HepG2 (cell line): ENCODE data around the gene PAQR3. TPM values are rescaled to one million over a fixed set of nuclear protein-coding genes. Genes with fewer than 3 reads are reported as not detected.

Experiments used
- AKAP8 ChIP-seq: sonication (generic); formaldehyde crosslinking; IDR thresholded peaks from 2 replicates; pipeline ENCODE4 v1.5.1; 2020; ENCODE audit warnings: mild to moderate bottlenecking, missing genetic modification reagents
- GPBP1L1 ChIP-seq: sonication (generic); formaldehyde crosslinking; IDR thresholded peaks from 2 replicates; pipeline ENCODE4 v1.5.0; 2020; ENCODE audit warnings: mild to moderate bottlenecking, missing genetic modification reagents
- HDAC2 ChIP-seq: sonication (generic); formaldehyde crosslinking; IDR thresholded peaks from 2 replicates; pipeline ENCODE4 v1.4.0; 2020; ENCODE audit warnings: missing genetic modification reagents
- HNF4A ChIP-seq: sonication (generic); formaldehyde crosslinking; IDR thresholded peaks from 2 replicates; pipeline ENCODE4 v1.4.0; 2020; ENCODE audit warnings: missing genetic modification reagents
- KIAA2018 ChIP-seq: sonication (generic); formaldehyde crosslinking; IDR thresholded peaks from 2 replicates; pipeline ENCODE4 v1.5.0; 2020; ENCODE audit warnings: mild to moderate bottlenecking, missing genetic modification reagents, borderline replicate concordance
- NCOA2 ChIP-seq: sonication (generic); formaldehyde crosslinking; IDR thresholded peaks from 2 replicates; pipeline ENCODE4 v1.8.0; 2022; ENCODE audit warnings: inconsistent platforms
- ZBTB1 ChIP-seq: sonication (generic); formaldehyde crosslinking; IDR thresholded peaks from 2 replicates; pipeline ENCODE4 v1.4.0; 2020; ENCODE audit warnings: missing genetic modification reagents, borderline replicate concordance
- ZFX ChIP-seq: sonication (generic); formaldehyde crosslinking; IDR thresholded peaks from 2 replicates; pipeline ENCODE4 v1.4.0; 2020; ENCODE audit warnings: mild to moderate bottlenecking, low read depth, missing genetic modification reagents, moderate library complexity
- ZNF350 ChIP-seq: sonication (generic); formaldehyde crosslinking; IDR thresholded peaks from 2 replicates; pipeline ENCODE4 v1.4.0; 2020; ENCODE audit warnings: mild to moderate bottlenecking, low read depth, missing genetic modification reagents, borderline replicate concordance
- ZNF513 ChIP-seq: sonication (generic); formaldehyde crosslinking; conservative IDR thresholded peaks from 2 replicates; pipeline ENCODE4 v1.5.0; 2020; ENCODE audit warnings: missing genetic modification reagents
- ZNF687 ChIP-seq: sonication (generic); formaldehyde crosslinking; IDR thresholded peaks from 2 replicates; pipeline ENCODE4 v1.5.1; 2020; ENCODE audit warnings: mild to moderate bottlenecking, missing genetic modification reagents, moderate library complexity
- polyA plus RNA-seq, 8 experiments: library from polyadenylated mRNA; depleted of rRNA in 3 of 8; stranded (reverse) in 7 of 8; unstranded in 1 of 8; fragments of >200 nt; fragmentation: Illumina TruSeq in 4 of 8; extraction: Trizol in 4 of 8; gene quantifications; 2 replicates each; pipeline versions ENCODE4 v1.2.1 to v1.2.3, GENCODE V29; 2011 to 2016; ENCODE audit warnings: low read depth in 4 of 8, missing spikeins in 1 of 8, mixed read lengths in 1 of 8; ENCODE audit not compliant: insufficient read depth in 1 of 8
- total RNA-seq, 5 experiments: library from RNA; depleted of rRNA; stranded (reverse); fragments of >200 nt; fragmentation: Illumina TruSeq; extraction: Trizol; gene quantifications; 2 replicates each; pipeline ENCODE4 v1.2.3, GENCODE V29; 2016; ENCODE audit warnings: low read depth in 1 of 5

PAQR3 gene
- total and polyA plus RNA-seq, 2 of the 13 experiments (the other 11 are each of a cell fraction or from before 2014, with no cell fraction given) = 9.9 to 13.6 TPM

- TF ChIP-seq KIAA2018 (CRISPR knock-in tag) (no peak), ZFX (CRISPR knock-in tag) (no peak), ZNF350 (no peak), AKAP8 (no peak), ZBTB1 (CRISPR knock-in tag) (no peak), HDAC2 (CRISPR knock-in tag) (peak; percentile 75), GPBP1L1 (CRISPR knock-in tag) (no peak), HNF4A (CRISPR knock-in tag) (peak; percentile 96), ZNF513 (CRISPR knock-in tag) (no peak), NCOA2 (CRISPR knock-in tag) (peak; percentile 67), ZNF687 (CRISPR knock-in tag) (no peak)
These were observed 76.9 kb downstream of the PAQR3 start (continued) for GRCh38 chr4:78862314-78862737.
